H1 (cell line): Measurements from ENCODE around the gene AQP6. TPM values are rescaled to one million over a fixed set of nuclear protein-coding genes. Genes with fewer than 3 reads are reported as not detected.

ENCODE experiments used
- NANOG ChIP-seq: IDR thresholded peaks from 2 replicates; pipeline ENCODE4 v1.6.1; 2011; ENCODE audit warnings: low read length, low read depth, mild to moderate bottlenecking, inconsistent platforms; ENCODE audit not compliant: insufficient read depth, poor library complexity, severe bottlenecking
- polyA plus RNA-seq, 7 experiments: library from polyadenylated mRNA; depleted of rRNA in 3 of 7; stranded (reverse) in 5 of 7; unstranded in 2 of 7; fragments of >200 nt in 5 of 7; fragments of 200-250 nt in 2 of 7; gene quantifications; 1 replicate in 5 of 7; 2 replicates in 1 of 7; 4 replicates in 1 of 7; pipeline versions ENCODE4 v1.2.1 to v1.2.3, GENCODE V29; 2011 to 2013; ENCODE audit warnings: missing spikeins in 2 of 7, mixed read lengths in 2 of 7
- total RNA-seq: library from RNA; stranded (reverse); fragmentation: NEBNext Ultra II Directional; extraction: Animal tissue kit (Norgen Biotek cat#: 25700); gene quantifications from 2 replicates; pipeline ENCODE4 v1.2.1, GENCODE V29; 2021

The AQP6 gene
- total and polyA plus RNA-seq, 2 of the 8 experiments (the other 6 are each of a cell fraction or from before 2014, with no cell fraction given), result 0.03 to 0.17 TPM

DNA sequence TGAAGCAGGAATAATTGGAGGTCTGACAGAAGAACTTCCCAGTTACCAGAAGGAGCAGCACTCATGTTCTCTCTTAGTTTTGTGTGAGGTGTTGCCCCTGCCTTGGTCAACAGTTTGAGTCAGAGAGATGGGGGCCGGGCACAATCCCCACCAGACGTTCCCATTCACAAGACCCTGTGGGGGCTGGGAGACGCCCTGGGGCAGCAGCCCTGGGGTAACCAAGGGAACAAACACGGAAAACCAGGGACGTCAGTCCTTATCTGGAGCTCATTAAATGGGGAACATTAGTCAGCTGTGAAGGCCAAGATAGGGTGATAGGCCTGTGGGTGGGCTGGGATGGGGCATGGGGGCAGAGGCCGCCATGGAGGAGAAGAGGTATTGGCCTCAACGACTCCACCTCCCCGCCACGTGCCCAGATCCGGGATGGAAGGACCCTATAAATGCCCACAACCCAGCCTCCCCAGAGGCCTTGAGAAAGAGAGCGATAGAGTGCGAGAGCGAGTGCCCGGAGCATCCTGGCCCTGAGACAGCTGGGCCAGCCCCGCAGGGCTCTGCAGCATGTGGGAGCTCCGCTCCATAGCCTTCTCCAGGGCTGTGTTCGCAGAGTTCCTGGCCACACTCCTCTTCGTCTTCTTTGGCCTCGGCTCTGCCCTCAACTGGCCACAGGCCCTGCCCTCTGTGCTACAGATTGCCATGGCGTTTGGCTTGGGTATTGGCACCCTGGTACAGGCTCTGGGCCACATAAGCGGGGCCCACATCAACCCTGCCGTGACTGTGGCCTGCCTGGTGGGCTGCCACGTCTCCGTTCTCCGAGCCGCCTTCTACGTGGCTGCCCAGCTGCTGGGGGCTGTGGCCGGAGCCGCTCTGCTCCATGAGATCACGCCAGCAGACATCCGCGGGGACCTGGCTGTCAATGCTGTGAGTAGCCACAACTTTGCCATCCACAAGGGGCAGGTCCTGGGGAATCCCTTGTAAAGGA, 22.2 kb upstream of the AQP6 start, which contains the start of gene AQP2 (continued):
- no peak for TF ChIP-seq NANOG
